Smooth muscle cell (in vitro differentiated cells): ENCODE results near the gene FAM167B. TPM values are rescaled to one million over a fixed set of nuclear protein-coding genes. Genes with fewer than 3 reads are reported as not detected.

ENCODE experiments used
- DNase-seq: peaks from one replicate; lab custom pipeline; 2025; ENCODE audit not compliant: unreplicated experiment; lab: John Stamatoyannopoulos, UW
- H2AFZ ChIP-seq: fragments of 200-600 bp; sonication (generic); 2 replicates; pipeline ENCODE4 v1.6.0; 2016; ENCODE audit warnings: antibody characterized with exemption, low read depth, mild to moderate bottlenecking
- H3F3A ChIP-seq: fragments of 200-600 bp; sonication (generic); 2 replicates; pipeline ENCODE4 v1.6.0; 2017; ENCODE audit warnings: antibody characterized with exemption, low read depth
- H3K27ac ChIP-seq: fragments of 200-600 bp; sonication (generic); 2 replicates; pipeline ENCODE4 v1.5.1; 2016; ENCODE audit warnings: low read depth, mild to moderate bottlenecking
- H3K27me3 ChIP-seq: fragments of 200-600 bp; sonication (generic); 2 replicates; pipeline ENCODE4 v1.6.1; 2016; ENCODE audit warnings: low read depth, mild to moderate bottlenecking
- H3K36me3 ChIP-seq: fragments of 200-600 bp; sonication (generic); 2 replicates; pipeline ENCODE4 v1.5.1; 2016; ENCODE audit warnings: low read depth
- H3K4me1 ChIP-seq: fragments of 200-600 bp; sonication (generic); 2 replicates; pipeline ENCODE4 v1.5.1; 2016; ENCODE audit warnings: low read depth
- H3K4me2 ChIP-seq: fragments of 200-600 bp; sonication (generic); 2 replicates; pipeline ENCODE4 v1.6.0; 2016; ENCODE audit warnings: mild to moderate bottlenecking
- H3K4me3 ChIP-seq: fragments of 200-600 bp; sonication (generic); 2 replicates; pipeline ENCODE4 v1.5.1; 2016; ENCODE audit warnings: mild to moderate bottlenecking
- H3K79me2 ChIP-seq: fragments of 200-600 bp; sonication (generic); 2 replicates; pipeline ENCODE4 v1.6.0; 2016; ENCODE audit warnings: low read depth, mild to moderate bottlenecking
- H3K9ac ChIP-seq: fragments of 200-600 bp; sonication (generic); 2 replicates; pipeline ENCODE4 v1.6.0; 2016; ENCODE audit warnings: low read depth
- H3K9me3 ChIP-seq: fragments of 200-600 bp; sonication (generic); replicated peaks from 2 replicates; pipeline ENCODE4 v1.5.1; 2016; ENCODE audit warnings: low read depth
- H4K20me1 ChIP-seq: fragments of 200-600 bp; sonication (generic); 2 replicates; pipeline ENCODE4 v1.6.0; 2016; ENCODE audit warnings: low read depth
- CTCF ChIP-seq: fragments of 200-600 bp; sonication (generic); IDR thresholded peaks from 2 replicates; pipeline ENCODE4 v1.5.1; 2017; ENCODE audit warnings: borderline replicate concordance, mild to moderate bottlenecking, antibody characterized with exemption; ENCODE audit not compliant: insufficient read depth, poor library complexity, severe bottlenecking
- WGBS: methylation state at CpG from one replicate; pipeline ENCODE4 v1.1.7; 2016; ENCODE audit warnings: low lambda C conversion rate; 5-methylcytosine and 5-hydroxymethylcytosine counted together
- polyA plus RNA-seq: library from polyadenylated mRNA; unstranded; fragments of >200 nt; fragmentation: Nextera tagmentation; extraction: Ambion mirVana; gene quantifications from 2 replicates; pipeline ENCODE4 v1.2.1, GENCODE V29; 2016
- total RNA-seq: library from RNA; depleted of rRNA; stranded (reverse); fragments of >200 nt; gene quantifications from 2 replicates; pipeline ENCODE4 v1.2.3, GENCODE V29; 2014

FAM167B gene
- total and polyA plus RNA-seq, 2 experiments from 2014 or later = not detected

- no peak overlapping the region for H2AFZ ChIP-seq
- no peak overlapping the region for H3K4me3 ChIP-seq
- no peaks in the 10 kb centered on the region for H3K4me1 ChIP-seq
- 93% methylated on average over 4 of the region's 4 CpGs for WGBS
- DNase-seq = no peak
- no peaks in the 10 kb centered on the region for H3K36me3 ChIP-seq
- H3K27ac ChIP-seq = no peak overlapping the region
- H3K27me3 ChIP-seq = no peaks in the 10 kb centered on the region
- H3K4me2 ChIP-seq = no peak overlapping the region
- no peaks in the 10 kb centered on the region for H3K9me3 ChIP-seq
- TF ChIP-seq CTCF = no peak
- no peaks in the 10 kb centered on the region for H3K79me2 ChIP-seq
- H3F3A ChIP-seq = no peaks in the 10 kb centered on the region
- H4K20me1 ChIP-seq = no peaks in the 10 kb centered on the region
- no peak overlapping the region for H3K9ac ChIP-seq
Measured at GRCh38 chr1:32263744-32264143, 16.7 kb downstream of the FAM167B start.

- Histone ChIP-seq H3K4me1 (no peaks in the 10 kb centered on the region), H3K9me3 (no peaks in the 10 kb centered on the region), H3K9ac (no peak overlapping the region), H3K4me2 (no peak overlapping the region), H4K20me1 (no peaks in the 10 kb centered on the region), H3K79me2 (no peaks in the 10 kb centered on the region), H2AFZ (no peak overlapping the region), H3K27ac (no peak overlapping the region), H3K4me3 (no peak overlapping the region), H3K27me3 (no peaks in the 10 kb centered on the region), H3K36me3 (no peaks in the 10 kb centered on the region), H3F3A (no peaks in the 10 kb centered on the region)
- 96% methylated on average over 9 of the region's 9 CpGs for WGBS
- no peak for TF ChIP-seq CTCF
- DNase-seq = no peak
Measured at GRCh38 chr1:32265846-32266245, 18.8 kb downstream of the FAM167B start.

- no peak overlapping the region for H3K9ac ChIP-seq
- no peaks in the 10 kb centered on the region for H3K79me2 ChIP-seq
- H2AFZ ChIP-seq = no peak overlapping the region
- no peaks in the 10 kb centered on the region for H3F3A ChIP-seq
- no peak overlapping the region for H3K27ac ChIP-seq
- no peaks in the 10 kb centered on the region for H3K36me3 ChIP-seq
- no peak overlapping the region for H3K4me2 ChIP-seq
- H3K4me3 ChIP-seq = no peak overlapping the region
- H3K4me1 ChIP-seq = no peaks in the 10 kb centered on the region
- no peaks in the 10 kb centered on the region for H3K9me3 ChIP-seq
- H3K27me3 ChIP-seq = no peaks in the 10 kb centered on the region
- no peaks in the 10 kb centered on the region for H4K20me1 ChIP-seq
- TF ChIP-seq CTCF = no peak
- 80% methylated on average over 7 of the region's 7 CpGs for WGBS
- DNase-seq = no peak
Measured at GRCh38 chr1:32266921-32267591, 20.0 kb downstream of the FAM167B start.

- Histone ChIP-seq H3K9ac (no peak overlapping the region), H3K27me3 (no peaks in the 10 kb centered on the region), H3K27ac (no peak overlapping the region), H3K36me3 (no peaks in the 10 kb centered on the region), H2AFZ (no peak overlapping the region), H3K79me2 (no peaks in the 10 kb centered on the region), H3K9me3 (no peaks in the 10 kb centered on the region), H4K20me1 (no peaks in the 10 kb centered on the region), H3F3A (no peaks in the 10 kb centered on the region), H3K4me2 (no peak overlapping the region), H3K4me1 (peaks cover 5% of the 10 kb centered on the region), H3K4me3 (no peak overlapping the region)
- no peak for TF ChIP-seq CTCF
- DNase-seq = no peak
Measured at GRCh38 chr1:32269744-32270143, 22.7 kb downstream of the FAM167B start.
